Measurements from ENCODE around the gene GAS7.

- TF ChIP-seq, protein P1, sequence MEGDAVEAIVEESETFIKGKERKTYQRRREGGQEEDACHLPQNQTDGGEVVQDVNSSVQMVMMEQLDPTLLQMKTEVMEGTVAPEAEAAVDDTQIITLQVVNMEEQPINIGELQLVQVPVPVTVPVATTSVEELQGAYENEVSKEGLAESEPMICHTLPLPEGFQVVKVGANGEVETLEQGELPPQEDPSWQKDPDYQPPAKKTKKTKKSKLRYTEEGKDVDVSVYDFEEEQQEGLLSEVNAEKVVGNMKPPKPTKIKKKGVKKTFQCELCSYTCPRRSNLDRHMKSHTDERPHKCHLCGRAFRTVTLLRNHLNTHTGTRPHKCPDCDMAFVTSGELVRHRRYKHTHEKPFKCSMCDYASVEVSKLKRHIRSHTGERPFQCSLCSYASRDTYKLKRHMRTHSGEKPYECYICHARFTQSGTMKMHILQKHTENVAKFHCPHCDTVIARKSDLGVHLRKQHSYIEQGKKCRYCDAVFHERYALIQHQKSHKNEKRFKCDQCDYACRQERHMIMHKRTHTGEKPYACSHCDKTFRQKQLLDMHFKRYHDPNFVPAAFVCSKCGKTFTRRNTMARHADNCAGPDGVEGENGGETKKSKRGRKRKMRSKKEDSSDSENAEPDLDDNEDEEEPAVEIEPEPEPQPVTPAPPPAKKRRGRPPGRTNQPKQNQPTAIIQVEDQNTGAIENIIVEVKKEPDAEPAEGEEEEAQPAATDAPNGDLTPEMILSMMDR (IDR thresholded peaks at IDR 0.05): no peak
- TF ChIP-seq POLR2A (IDR thresholded peaks at IDR 0.05): no peak
These were observed 165.0 kb downstream of the GAS7 start for GRCh38 chr17:10033449-10033848.
